GM12878 (cell line): ENCODE measurements around the gene GLUD1. TPM values are rescaled to one million over a fixed set of nuclear protein-coding genes. Genes with fewer than 3 reads are reported as not detected.
"Not testable (repeated sequence)": the region's sequence is repeated elsewhere in the genome, so short reads cannot be mapped to it uniquely, and the experiment has no call there.

Source experiments
- ATAC-seq: fragments of 200-7000 bp; cut with Tn5 transposase; 3 replicates; pipeline ENCODE4 v1.9.1; 2020; ENCODE audit warnings: mild to moderate bottlenecking, moderate library complexity
- BruUV-seq: library from RNA; stranded (reverse); fragments of 400-500 nt; replicated peaks from 2 replicates; lab custom pipeline; 2021; lab: Mats Ljungman, UMichigan
- CTCF ChIA-PET: fragments of 300-600 bp; sonication (Branson Sonifier 250); formaldehyde crosslinking; extraction: SDS; loops from one replicate; lab custom pipeline; 2021; ENCODE audit warnings: inconsistent platforms; lab: Yijun Ruan, JAX
- POLR2A ChIA-PET: fragments of 350-600 bp; formaldehyde crosslinking; extraction: SDS; loops from one replicate; lab custom pipeline; 2021; ENCODE audit warnings: inconsistent platforms; lab: Charles Lee
- RAD21 ChIA-PET: fragments of 300-600 bp; sonication (Branson Sonifier 250); formaldehyde crosslinking; loops from one replicate; lab custom pipeline; 2023; ENCODE audit warnings: antibody characterized with exemption; ENCODE audit not compliant: unreplicated experiment; lab: Charles Lee
- SMC1A ChIA-PET: fragments of 300-600 bp; sonication (Branson Sonifier 250); formaldehyde crosslinking; loops from one replicate; lab custom pipeline; 2023; ENCODE audit not compliant: unreplicated experiment, uncharacterized antibody; lab: Charles Lee
- DNase-seq: peaks from one replicate; pipeline ENCODE4 v3.0.0-alpha.2; 2011; ENCODE audit warnings: low read depth, low spot score
- FAIRE-seq: peaks from 3 replicates; lab custom pipeline; 2011; peaks lifted over from hg19 to GRCh38; lab: Jason Lieb, UNC
- H2AFZ ChIP-seq: 2 replicates; pipeline ENCODE4 v1.6.0; 2011; ENCODE audit warnings: low read depth, low read length, control low read depth; ENCODE audit not compliant: control insufficient read depth
- H3K27ac ChIP-seq: 2 replicates; pipeline ENCODE4 v1.5.1; 2011; ENCODE audit warnings: control low read depth; ENCODE audit not compliant: control insufficient read depth, insufficient read depth
- H3K27me3 ChIP-seq, 2 experiments: replicated peaks in 1 of 2; 2 replicates each; pipeline versions ENCODE4 v1.6.0 to v1.6.1; 2011; ENCODE audit warnings: low read length in 1 of 2; ENCODE audit not compliant: control insufficient read depth in 2 of 2, insufficient read depth in 2 of 2
- H3K36me3 ChIP-seq, 2 experiments: 2 replicates each; pipeline ENCODE4 v1.5.1; 2011; ENCODE audit warnings: low read length in 1 of 2; ENCODE audit not compliant: control insufficient read depth in 2 of 2, insufficient read depth in 2 of 2
- H3K4me1 ChIP-seq: 2 replicates; pipeline ENCODE4 v1.6.1; 2011; ENCODE audit warnings: mild to moderate bottlenecking, low read length, moderate library complexity, mixed read lengths; ENCODE audit not compliant: control insufficient read depth, insufficient read depth
- H3K4me2 ChIP-seq: 2 replicates; pipeline ENCODE4 v1.6.0; 2011; ENCODE audit warnings: control low read depth; ENCODE audit not compliant: control insufficient read depth, insufficient read depth
- H3K4me3 ChIP-seq: fragments of 200-600 bp; sonication (generic); 2 replicates; pipeline ENCODE4 v1.5.1; 2016
- H3K79me2 ChIP-seq: 2 replicates; pipeline ENCODE4 v1.6.0; 2011; ENCODE audit warnings: low read length; ENCODE audit not compliant: control insufficient read depth, insufficient read depth
- H3K9ac ChIP-seq: 2 replicates; pipeline ENCODE4 v1.8.0; 2011; ENCODE audit warnings: low read length, control low read depth, mixed read lengths; ENCODE audit not compliant: control insufficient read depth, insufficient read depth
- H3K9me3 ChIP-seq: replicated peaks from 3 replicates; pipeline ENCODE4 v1.5.1; 2011; ENCODE audit warnings: mild to moderate bottlenecking, low read length; ENCODE audit not compliant: control insufficient read depth, insufficient read depth
- H4K20me1 ChIP-seq: 2 replicates; pipeline ENCODE4 v1.6.0; 2011; ENCODE audit not compliant: control insufficient read depth, insufficient read depth
- CBFB ChIP-seq: IDR thresholded peaks from 2 replicates; pipeline ENCODE4 v1.6.1; 2016; ENCODE audit warnings: antibody characterized with exemption, low read depth
- CTCF ChIP-seq, 3 experiments: IDR thresholded peaks in 2 of 3; conservative IDR thresholded peaks in 1 of 3; 2 replicates each; pipeline ENCODE4 v1.5.1; 2011; ENCODE audit warnings: low read depth in 3 of 3, low read length in 3 of 3, mild to moderate bottlenecking in 3 of 3, control low read depth in 2 of 3, moderate library complexity in 2 of 3, inconsistent platforms in 1 of 3, mixed read lengths in 1 of 3; ENCODE audit not compliant: control insufficient read depth in 2 of 3, insufficient read depth in 1 of 3; ENCODE audit errors: extremely low read depth in 1 of 3
- NFYA ChIP-seq: IDR thresholded peaks from 2 replicates; pipeline ENCODE4 v1.6.1; 2011; ENCODE audit warnings: low read depth, mild to moderate bottlenecking, low read length, improper control_type of control experiment, borderline replicate concordance
- POU2F2 ChIP-seq: IDR thresholded peaks from 3 replicates; pipeline ENCODE4 v1.6.1; 2011; ENCODE audit warnings: low read depth, mild to moderate bottlenecking, low read length, borderline replicate concordance
- RELB ChIP-seq: fragments of 450-650 bp; IDR thresholded peaks from 2 replicates; pipeline ENCODE4 v1.6.1; 2017; ENCODE audit warnings: low read depth, mild to moderate bottlenecking, moderate library complexity
- RFX5 ChIP-seq: IDR thresholded peaks from 2 replicates; pipeline ENCODE4 v1.6.1; 2011; ENCODE audit warnings: low read depth, low read length, improper control_type of control experiment
- TCF3 ChIP-seq: IDR thresholded peaks from 2 replicates; pipeline ENCODE4 v1.6.1; 2012; ENCODE audit warnings: low read depth, mild to moderate bottlenecking, low read length, borderline replicate concordance; ENCODE audit not compliant: insufficient read depth
- WGBS: methylation state at CpG from one replicate; pipeline ENCODE4 v1.1.6; 2016; ENCODE audit warnings: low lambda C conversion rate; ENCODE audit not compliant: insufficient replicate concordance, insufficient coverage; ENCODE audit errors: missing lambda C conversion rate; 5-methylcytosine and 5-hydroxymethylcytosine counted together
- in situ Hi-C: fragments of 300-500 bp; cut with MboI; formaldehyde crosslinking; loops from 9 replicates; pipeline ENCODE4 v1.14.3; 2018; ENCODE audit warnings: mixed read lengths
- intact Hi-C: fragments of 100-400 bp; cut with micrococcal nuclease; formaldehyde crosslinking; loops from one replicate; pipeline ENCODE4 v1.14.2; 2022; ENCODE audit not compliant: unreplicated experiment
- polyA plus RNA-seq, 11 experiments: library from polyadenylated mRNA; depleted of rRNA in 4 of 11; unstranded in 6 of 11; stranded (reverse) in 5 of 11; fragments of >200 nt; fragmentation: Nextera tagmentation in 4 of 11; fragmentation: Illumina TruSeq in 1 of 11; extraction: Ambion mirVana in 4 of 11; extraction: Trizol in 1 of 11; gene quantifications; 1 replicate in 1 of 11; 2 replicates in 10 of 11; pipeline versions ENCODE4 v1.2.1 to v1.2.3, GENCODE V29; 2011 to 2016; ENCODE audit warnings: inconsistent platforms in 2 of 11, missing spikeins in 2 of 11, low read depth in 1 of 11
- total RNA-seq, 4 experiments: library from RNA; depleted of rRNA in 3 of 4; stranded (reverse); fragments of >200 nt in 3 of 4; fragmentation: Illumina TruSeq in 1 of 4; extraction: Trizol in 1 of 4; gene quantifications; 2 replicates each; pipeline versions ENCODE4 v1.2.1 to v1.2.3, GENCODE V29; 2013 to 2021
- TF ChIP-seq, protein P1 (sequence below): fragments of 150-350 bp; IDR thresholded peaks from 2 replicates; pipeline ENCODE4 v1.6.1; 2016; ENCODE audit warnings: low read depth, low read length

Gene GLUD1
- total and polyA plus RNA-seq, 10 of the 15 experiments (the other 5 are each of a cell fraction or from before 2014, with no cell fraction given), result 26.1 to 109 (median 81.4) TPM

GRCh38 chr10:87079106-87079836, 15.4 kb downstream of the GLUD1 start (continued):
- TF ChIP-seq, protein P1, sequence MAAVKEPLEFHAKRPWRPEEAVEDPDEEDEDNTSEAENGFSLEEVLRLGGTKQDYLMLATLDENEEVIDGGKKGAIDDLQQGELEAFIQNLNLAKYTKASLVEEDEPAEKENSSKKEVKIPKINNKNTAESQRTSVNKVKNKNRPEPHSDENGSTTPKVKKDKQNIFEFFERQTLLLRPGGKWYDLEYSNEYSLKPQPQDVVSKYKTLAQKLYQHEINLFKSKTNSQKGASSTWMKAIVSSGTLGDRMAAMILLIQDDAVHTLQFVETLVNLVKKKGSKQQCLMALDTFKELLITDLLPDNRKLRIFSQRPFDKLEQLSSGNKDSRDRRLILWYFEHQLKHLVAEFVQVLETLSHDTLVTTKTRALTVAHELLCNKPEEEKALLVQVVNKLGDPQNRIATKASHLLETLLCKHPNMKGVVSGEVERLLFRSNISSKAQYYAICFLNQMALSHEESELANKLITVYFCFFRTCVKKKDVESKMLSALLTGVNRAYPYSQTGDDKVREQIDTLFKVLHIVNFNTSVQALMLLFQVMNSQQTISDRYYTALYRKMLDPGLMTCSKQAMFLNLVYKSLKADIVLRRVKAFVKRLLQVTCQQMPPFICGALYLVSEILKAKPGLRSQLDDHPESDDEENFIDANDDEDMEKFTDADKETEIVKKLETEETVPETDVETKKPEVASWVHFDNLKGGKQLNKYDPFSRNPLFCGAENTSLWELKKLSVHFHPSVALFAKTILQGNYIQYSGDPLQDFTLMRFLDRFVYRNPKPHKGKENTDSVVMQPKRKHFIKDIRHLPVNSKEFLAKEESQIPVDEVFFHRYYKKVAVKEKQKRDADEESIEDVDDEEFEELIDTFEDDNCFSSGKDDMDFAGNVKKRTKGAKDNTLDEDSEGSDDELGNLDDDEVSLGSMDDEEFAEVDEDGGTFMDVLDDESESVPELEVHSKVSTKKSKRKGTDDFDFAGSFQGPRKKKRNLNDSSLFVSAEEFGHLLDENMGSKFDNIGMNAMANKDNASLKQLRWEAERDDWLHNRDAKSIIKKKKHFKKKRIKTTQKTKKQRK, result no peak
- TF ChIP-seq TCF3 (no peak), NFYA (no peak), RFX5 (no peak), RELB (no peak), POU2F2 (no peak), CBFB (no peak), CTCF (IDR thresholded peaks at IDR 0.05 in 2 of 3, conservative IDR thresholded peaks at IDR 0.05 in 1 of 3; ENCODE audit: control insufficient read depth in 2 of 3, extremely low read depth in 1 of 3, insufficient read depth in 1 of 3, low read depth in 3 of 3, low read length in 3 of 3) (no peak)

GRCh38 chr10:87076421-87076820, 18.2 kb downstream of the GLUD1 start:
- H2AFZ ChIP-seq, H3K79me2 ChIP-seq, H3K4me1 ChIP-seq, H3K9me3 ChIP-seq, intact Hi-C loops, H3K27me3 ChIP-seq, H3K4me2 ChIP-seq, DNase-seq, ATAC-seq, H3K4me3 ChIP-seq, H3K9ac ChIP-seq, H3K27ac ChIP-seq, FAIRE-seq, BruUV-seq, H3K36me3 ChIP-seq, H4K20me1 ChIP-seq, in situ Hi-C loops: not testable (repeated sequence)
- POLR2A ChIA-PET, result interaction anchor here (1.6 kb wide), 1 partner anchor 16 kb away, joined by 5 read pairs; no protein-coding TSS in a partner anchor
- CTCF ChIA-PET, result interaction anchor here (1.4 kb wide), 1 partner anchor 116 kb away, joined by 4 read pairs; no protein-coding TSS in a partner anchor
- 81% methylated on average over 2 of the region's 2 CpGs for WGBS
- SMC1A ChIA-PET, result interaction anchor here (0.8 to 1.8 kb wide), 3 partner anchors 9 to 16 kb away, joined by 3 to 8 read pairs (median 5); no protein-coding TSS in a partner anchor
- RAD21 ChIA-PET, result interaction anchor here (1.1 kb wide), 1 partner anchor 106 kb away, joined by 4 read pairs; no protein-coding TSS in a partner anchor
